ENCODE results near the gene SLC7A4.

SLC7A4 gene

DNA sequence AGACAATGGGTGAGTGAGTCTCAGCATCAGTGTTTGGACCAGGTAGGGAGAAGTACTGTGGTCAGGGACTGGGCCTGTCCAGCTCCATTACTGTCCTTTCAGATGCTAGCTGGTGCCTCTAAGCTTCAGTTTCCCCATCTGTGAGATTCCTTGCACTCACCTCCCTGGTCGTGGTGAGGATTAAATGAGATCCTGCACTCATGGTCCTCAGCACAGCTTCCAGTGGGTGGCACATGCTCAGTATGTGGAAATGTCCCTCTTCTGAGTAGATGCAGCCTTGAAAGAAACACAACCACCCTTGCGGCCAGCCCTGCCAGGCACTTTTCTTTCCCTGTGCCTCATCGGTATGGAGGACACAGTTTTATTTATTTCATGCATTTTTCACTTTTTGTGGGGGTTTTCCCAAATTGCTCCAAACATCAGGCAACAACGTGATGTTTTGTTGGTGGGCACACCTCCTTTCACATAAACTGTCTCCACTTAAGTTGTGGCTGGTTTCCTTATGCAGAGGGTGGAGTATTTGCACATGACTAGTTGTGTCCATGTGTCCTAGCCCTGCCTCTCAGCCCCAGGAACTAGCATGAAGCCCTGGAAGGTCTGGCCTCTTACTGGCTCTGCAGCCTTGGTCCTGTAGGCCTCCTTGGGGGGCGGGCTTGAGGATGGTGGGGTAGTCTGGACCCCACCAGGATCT lies 49.1 kb downstream of the SLC7A4 start:
- no peak for DNase-seq

GRCh38 chr22:20982563-20982882 lies 49.8 kb downstream of the SLC7A4 start:
- no peak for DNase-seq

GRCh38 chr22:20981787-20982562 lies 50.4 kb downstream of the SLC7A4 start, which contains the start of gene LZTR1:
Gene LZTR1 (plus strand): TSS chr22:20982297. CDS start chr22:20982372, 75 bp downstream.
- DNase-seq: peak; percentile 89

- DNase-seq: no peak
Measured at GRCh38 chr22:20980938-20981722, 51.2 kb downstream of the SLC7A4 start.

GRCh38 chr22:20980523-20980922 lies 51.8 kb downstream of the SLC7A4 start:
- DNase-seq: no peak

GRCh38 chr22:20979940-20980453 lies 52.4 kb downstream of the SLC7A4 start:
- DNase-seq: no peak

GRCh38 chr22:20979243-20979809 lies 53.0 kb downstream of the SLC7A4 start:
- DNase-seq: peak; percentile 67
